ENCODE data around the gene NSMF.

Gene NSMF

DNA sequence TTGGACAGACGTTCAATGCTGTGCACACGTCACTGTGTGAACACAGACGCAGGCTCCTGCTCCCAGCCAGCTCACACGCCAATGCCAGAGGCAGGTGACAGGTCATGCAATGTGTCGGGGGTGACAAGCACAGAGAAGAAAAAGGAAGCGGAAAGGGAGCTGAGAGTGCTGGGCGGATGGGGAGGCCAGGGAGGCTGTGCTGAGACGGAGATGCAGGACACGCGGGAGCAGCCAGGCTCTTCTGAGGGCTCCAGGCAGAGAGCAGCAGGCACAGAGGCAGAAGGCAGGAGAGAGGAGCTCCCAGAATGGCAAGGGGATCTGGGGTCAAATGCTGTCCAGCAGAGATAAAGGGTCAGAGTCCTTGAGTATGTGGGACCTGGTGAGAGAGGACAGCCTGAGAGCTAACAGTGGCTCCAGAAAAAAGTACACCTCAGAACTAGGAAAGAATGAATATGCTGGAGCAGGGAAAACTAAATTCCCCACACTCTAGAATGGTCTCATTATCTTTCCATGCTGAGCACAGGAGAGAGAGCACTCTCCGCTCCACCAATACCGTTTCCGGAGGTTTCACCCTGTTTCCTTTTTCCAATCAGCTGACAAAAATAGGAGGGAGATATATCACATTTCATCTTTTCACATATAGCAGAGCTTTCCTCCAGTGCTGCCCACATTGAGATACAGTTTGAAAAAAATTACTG is 32.8 kb upstream of the NSMF start:
- DNase-seq: no peak

DNA sequence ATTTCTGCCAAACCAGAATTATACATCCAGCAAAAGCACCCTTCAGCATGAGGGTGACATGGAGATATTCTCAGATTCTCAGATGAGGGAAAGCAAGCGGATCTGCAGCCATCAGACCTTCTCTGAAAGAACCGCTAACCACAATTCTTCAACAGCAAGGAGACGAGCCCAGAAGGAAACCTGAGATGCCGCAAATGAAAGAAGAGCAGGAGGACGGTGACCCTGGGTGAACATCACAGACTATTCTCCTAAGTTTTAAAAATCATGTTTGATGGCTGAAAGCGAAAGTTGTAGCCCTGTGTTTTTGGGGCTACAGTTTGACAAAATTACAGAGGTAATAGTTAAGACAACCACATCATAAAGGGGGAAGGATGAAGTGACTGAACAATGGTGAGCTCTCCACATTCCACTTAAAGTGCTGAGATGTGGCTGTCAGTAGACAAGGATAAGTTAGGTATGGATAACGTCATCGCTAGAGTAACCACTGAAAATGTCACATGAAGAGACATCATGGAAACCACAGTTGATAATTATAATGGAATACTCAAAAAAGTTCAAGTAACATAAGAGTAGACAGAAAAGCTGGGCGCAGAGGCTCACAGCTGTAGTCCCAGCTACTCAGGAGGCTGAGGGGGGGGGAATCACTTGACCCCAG is 31.5 kb upstream of the NSMF start:
- DNase-seq: no peak

DNA sequence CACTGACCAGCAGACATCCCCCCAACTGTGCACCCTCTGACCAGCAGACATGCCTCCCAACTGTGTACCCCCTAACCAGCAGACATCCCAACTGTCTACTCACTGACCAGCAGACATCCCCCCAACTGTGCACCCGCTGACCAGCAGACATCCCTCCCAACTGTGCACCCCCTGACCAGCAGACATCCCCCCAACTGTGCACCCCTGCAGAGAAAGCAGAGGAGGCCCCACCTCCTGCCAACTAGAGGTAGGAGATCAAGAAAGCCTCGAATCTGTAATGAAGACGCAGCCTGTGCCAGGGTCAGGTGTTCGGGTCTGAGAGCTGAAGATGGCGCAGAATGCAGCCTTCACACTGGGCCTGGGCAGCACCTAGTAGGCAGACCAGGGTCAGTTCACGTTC is 29.8 kb upstream of the NSMF start:
- no peak for DNase-seq

DNA sequence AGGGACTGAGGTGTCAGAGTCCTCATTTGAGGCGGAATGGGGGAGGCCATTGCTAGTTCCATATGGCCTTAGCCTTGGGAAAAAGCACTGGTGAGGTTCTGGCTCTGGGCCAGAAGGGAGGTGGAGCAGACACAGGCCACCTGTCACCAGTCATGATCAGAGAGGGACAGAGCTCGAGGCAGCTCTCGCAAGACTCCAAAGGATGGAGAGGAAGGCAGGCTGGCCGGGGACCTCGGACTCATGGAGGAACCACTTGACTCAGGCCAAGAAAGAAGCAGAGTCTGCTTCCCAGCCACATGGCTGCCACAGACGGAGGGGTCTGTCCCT is 29.2 kb upstream of the NSMF start:
- no peak for DNase-seq

DNA sequence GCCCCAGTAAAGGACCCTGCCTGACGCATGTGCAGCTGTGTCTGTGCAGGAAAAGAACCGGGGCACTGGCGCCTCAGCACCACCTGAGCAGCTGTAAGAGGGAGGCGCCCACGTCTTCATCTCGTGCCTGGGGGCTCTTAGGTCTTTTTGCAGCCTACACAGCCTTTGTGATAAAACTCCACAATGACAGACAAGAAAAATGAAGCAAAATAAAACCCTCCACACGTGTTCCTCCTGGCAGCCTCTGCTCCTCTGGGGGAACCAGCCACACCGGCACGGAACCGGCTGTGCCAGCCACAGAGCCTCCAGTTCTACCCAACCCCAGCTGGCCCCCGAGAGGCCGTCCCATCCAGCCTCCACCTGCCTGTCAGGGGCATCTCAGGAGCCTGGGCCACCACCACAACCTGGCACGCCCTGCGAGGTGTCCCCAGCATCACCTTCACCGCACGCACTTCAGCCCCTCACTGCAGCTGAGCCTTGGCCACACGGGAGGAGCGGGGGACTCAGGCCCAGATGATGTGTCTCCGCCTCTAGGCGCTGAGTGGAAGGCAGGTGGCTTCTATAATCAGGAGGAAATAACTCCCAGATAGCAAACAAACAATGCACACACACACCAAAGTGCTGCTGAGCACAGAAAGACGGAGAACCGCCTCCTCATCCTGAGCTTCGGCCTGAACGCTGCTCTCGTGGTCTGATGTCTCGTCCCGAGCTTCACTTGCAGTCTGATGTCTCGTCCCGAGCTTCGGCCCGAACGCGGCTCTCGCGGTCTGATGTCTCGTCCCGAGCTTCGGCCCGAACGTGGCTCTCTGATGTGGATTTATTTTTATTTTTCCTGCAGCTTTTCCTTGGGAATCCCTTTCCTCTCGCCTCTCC is 28.6 kb upstream of the NSMF start:
- no peak for DNase-seq

DNA sequence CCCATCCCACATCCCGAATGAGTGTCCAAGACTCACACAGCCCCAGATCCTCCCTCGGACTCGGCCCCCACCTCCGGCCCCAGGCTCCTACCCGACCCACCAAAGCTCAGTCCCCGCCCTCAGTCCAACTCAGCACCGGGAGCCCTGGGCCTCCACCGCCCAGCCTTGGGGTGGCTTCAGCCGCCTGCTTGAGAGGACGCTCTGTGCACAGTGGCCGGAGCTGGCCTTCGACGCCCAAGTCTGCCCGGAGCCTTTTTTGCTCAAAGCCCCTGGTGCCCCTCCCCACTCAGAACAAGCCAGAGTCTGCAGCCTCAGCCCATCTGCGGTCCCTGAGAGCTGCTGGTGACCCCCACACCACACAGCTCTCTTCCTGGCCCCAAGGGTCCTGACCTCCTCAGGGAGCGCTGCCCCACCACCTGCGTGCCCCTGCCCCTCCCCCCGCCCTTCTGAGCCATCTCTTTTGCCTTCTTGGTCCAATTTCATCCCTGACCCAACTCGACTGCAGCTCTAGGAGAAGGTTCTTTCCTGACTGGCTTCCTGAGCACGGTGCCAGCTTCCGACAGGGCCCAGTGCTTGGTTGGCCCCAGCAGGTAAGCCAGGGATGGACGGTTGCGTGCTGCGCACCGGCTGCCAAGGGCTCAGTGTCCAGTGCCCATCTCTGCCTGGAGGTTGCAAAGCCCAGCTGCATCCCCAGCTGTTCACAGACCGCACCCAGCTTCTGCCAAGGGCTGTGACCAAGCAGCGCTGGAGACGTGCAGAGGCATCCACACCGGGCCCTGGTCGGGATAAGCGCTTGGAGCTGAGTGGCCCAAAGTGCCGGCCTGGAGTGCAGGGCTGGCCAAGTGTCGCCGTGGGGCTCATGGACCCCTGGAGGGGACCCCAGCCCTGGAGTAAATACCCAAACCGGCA is 27.7 kb upstream of the NSMF start:
- no peak for DNase-seq

DNA sequence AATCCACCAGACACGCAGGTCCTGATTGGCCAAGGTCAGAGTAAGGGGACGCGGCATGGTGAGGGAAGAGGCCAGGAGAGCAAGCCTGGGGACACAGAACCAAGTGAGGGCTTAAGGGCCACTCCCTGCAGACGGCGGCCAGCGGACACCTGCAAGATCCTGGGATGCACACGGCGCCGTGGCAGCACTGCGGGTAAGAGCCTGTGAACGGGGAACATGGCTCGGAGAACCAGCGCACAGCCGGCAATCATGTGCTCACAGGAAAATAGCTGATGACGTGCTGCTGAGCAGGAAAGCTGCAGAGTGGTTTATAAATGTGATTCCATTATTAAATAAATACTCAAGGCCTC is 27.0 kb upstream of the NSMF start:
- no peak for DNase-seq

DNA sequence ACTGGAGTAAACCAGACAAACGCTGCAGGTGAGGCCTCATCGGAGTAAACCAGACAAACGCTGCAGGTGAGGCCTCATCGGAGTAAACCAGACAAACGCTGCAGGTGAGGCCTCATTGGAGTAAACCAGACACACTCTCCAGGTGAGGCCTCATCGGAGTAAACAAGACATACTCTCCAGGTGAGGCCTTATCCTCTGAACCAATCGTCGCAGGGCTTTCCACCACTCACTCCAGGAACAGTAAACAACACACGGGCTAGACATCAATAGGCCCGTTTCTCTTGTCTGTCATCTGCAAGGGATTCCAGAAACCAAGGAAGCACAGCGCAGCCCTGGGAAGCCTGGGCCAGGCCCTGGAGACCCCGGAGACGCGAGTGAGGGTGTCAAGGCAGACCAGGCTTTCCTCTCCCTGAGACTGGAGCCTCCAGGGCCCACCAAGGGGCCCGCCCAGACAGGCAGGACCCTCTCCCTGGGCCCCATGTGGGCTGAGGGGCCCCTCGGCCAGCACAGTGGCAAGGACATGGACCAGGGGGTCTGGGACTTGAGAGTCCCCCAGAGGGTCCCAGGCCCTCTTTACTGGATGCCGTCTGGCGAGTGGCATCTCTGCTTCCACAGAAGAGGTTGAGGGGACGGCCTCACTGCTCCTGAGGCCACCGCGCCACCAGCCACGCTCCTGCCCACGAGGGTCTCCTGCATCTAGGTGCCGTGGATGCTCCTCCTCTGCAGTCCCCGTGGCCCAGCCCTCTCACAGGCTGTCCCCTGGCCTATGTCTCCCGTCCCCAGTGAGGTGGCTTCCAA is 26.4 kb upstream of the NSMF start:
- no peak for DNase-seq

DNA sequence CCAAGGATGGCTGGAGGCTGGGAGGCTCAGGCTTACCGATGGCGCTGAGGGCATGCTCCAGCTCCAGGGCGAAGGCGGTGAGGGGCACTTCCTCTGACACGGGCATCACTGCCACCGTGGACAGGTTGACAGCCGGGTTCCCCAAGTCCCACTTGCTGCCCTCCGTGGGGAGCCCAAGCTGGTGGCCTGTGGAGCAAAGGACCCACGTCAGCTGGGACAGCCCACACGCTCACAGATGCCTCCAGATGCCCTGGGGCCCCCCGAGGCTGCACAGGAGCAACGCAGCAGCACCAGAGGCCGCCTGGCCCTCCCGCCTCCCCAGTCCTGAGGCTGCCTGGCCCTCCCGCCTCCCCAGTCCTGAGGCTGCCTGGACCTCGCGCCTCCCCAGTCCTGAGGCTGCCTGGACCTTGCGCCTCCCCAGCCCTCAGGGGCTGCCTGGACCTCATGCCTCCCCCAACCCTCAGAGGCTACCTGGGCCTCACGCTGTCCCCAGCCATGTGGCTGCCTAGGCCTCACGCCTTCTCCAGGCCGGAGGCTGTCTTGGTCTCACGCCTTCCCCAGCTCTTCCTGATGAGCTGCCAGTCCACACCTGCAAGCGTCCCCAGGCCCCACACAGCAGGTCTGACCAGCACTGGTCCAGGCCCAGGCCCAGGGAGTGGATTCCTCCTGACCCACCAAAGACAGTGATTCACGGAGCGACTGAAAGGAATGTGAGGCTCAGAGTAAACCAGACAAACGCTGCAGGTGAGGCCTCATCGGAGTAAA is 25.6 kb upstream of the NSMF start:
- no peak for DNase-seq

DNA sequence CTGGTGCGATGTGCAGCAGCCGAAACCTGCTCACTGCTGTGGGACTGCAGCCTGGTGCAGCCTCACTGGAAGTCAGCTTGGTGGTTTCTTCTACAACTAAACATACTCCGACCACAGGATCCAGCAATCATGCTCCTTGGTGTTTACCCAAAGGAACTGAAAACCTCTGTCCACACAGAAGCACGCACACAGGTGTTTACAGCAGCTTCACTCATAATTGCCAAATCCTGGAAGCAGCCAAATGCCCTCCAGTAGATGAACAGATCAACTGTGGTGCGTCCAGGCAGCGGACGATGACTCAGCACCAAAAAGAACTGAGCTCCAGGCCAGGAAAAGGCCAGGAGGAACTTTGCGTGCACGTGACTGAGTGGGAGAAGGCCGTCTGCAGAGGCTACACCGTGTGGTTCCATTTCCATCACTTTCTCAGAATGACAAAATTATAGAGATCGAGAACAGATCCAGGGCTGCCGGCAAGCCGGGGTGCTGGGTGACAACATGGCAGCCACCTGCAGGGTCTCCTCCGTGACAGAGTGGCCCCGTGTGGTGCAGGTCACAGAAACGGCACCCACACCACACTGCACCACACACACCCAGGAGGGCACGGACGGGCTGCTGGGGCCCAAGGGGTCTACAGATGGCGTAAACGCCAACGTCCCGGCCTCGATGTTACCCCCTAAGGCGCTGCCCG is 23.1 kb upstream of the NSMF start:
- DNase-seq: no peak

DNA sequence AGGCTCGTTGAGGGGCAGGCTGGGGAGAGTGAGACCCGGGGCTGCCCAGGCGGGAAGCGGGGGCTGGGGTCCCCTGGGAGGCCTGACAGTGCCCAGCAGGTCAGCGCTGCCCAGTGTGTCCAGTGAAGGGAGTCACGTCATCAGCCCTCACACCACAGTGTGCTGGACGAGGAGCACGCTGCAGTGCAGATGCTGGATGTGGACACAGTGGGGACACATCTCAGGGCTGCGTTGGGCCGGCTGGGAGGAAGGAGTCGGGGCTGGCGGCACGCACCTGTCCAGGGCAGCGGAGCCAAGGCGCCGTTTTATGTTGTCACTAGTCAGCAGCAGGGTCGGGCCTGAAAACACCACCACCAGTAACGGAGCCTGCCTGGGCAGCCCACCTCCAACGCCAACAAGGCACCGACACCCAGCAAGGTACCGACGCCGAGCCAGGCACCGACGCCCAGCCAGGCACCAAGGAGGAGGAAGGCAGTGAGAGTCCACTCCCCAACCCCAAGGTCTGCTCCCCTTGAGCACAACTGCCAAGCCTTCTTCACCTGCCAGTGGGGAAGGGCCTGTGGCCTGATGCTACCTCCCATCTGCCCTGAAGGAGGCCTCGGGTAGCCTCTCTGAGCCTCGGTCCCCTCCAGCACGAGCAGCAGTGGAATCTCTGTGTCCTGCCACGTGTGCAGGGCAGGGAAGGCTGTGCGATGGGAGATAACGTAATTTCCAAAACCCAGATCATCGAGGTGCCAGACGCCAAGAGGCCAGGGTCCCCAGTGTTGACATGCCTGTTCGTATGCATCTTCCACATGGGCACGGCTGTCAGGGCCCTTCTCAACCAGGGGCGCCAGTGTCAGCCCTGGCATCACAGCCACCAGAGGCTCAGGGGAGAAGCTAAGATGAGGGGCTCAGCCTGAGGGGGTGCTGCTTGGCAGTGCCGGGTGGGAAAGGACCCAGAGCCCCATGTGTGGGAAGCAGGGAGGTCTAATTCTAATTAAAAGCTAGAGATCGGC is 21.9 kb upstream of the NSMF start:
- no peak for DNase-seq

DNA sequence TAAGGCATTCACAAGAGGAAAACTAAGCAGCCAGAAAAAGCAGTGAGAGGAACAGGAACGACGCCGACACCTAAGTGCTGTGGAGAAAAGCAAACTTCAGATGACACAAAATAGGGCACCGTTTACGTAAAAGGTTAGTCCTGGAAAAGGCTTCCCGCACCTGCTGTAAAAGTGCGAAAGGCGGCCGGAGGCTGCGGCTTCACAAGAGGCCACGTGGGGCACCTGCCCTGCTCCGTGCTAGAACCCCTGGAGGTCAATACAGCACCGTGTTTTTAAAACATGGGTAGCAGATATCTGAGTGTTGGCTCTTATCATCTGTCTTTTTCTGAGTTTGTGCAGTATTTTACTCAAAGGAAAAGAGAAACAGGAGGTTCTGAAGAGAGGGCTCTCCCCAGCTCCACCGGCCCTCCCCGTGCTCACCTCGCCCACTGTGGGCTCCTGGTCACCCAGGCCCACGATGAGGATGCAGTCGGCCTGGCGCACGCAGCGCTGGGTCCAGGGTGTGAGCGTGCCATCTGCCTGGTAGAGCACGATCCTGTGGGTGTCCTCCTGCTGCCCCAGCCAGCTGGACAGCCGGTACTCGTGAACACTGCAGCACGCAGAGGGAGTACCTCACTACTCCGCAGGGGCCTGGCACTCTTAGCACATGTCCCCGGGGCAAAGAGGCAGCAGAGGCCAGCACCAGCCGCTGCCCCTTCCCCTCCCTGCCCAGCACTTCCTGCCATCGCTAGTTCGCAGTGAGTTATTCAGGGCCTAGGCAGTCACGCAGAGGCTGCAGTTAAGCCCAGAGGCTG is 21.0 kb upstream of the NSMF start:
- DNase-seq: no peak

DNA sequence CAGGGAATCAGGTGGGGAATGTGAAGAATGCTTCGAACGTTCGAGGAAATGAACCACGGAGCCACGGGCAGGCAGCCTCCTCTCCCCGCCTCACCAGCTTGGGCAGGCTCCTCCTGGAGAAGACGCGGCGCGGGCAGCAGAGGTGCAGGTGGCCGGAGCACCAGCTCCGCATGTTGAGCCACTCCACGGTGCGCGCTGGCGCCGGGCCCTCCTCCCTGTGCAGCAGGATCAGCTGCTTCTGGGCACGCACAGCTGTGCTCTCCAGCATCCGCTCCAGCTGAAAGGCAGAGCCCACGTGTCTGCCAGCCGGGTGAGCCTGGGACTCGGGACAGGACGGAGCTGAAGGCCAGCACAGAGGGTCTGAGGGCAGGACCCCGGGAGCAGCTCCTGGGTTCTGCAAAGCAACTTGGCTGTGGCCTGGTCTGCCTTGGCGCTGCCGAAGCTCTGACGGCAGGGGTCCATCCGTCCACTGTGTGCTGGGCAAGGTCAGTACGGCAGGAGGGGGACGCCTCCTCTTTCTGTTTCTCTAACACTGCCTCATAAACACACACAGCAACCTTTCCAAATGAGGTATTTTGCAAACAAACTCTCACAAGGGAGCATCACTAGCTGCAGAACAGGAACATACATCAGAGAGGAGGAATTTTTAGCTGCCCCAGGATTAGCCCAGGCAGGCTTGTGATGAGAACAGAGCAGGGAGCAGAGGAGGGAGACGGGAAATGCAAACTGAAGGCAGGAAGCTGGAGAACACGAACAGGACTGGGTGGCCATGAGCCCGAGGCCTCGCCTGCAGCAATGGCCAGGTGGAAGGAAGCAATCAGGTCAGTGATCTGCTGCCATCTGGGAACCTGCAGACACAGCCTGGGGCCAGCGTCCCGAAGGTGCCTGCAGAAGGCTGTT is 20.1 kb upstream of the NSMF start:
- DNase-seq: peak; percentile 28

DNA sequence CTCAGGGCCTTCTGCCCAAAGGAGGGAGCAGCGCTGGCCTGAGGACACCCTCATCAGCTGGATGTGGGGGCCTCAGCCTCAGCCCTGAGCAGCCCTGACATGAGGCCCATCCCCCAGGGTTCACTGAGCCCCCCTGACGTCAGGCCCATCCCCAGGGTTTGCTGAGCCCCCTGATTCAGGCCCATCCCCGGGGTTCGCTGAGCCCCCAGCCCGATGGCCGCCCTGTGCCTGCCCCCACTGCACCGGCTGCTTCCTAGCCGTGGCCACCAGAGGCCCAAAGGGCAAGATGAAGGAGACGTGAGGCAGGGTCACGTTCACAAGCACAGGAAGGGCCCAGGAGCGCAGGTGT is 19.5 kb upstream of the NSMF start:
- no peak for DNase-seq

DNA sequence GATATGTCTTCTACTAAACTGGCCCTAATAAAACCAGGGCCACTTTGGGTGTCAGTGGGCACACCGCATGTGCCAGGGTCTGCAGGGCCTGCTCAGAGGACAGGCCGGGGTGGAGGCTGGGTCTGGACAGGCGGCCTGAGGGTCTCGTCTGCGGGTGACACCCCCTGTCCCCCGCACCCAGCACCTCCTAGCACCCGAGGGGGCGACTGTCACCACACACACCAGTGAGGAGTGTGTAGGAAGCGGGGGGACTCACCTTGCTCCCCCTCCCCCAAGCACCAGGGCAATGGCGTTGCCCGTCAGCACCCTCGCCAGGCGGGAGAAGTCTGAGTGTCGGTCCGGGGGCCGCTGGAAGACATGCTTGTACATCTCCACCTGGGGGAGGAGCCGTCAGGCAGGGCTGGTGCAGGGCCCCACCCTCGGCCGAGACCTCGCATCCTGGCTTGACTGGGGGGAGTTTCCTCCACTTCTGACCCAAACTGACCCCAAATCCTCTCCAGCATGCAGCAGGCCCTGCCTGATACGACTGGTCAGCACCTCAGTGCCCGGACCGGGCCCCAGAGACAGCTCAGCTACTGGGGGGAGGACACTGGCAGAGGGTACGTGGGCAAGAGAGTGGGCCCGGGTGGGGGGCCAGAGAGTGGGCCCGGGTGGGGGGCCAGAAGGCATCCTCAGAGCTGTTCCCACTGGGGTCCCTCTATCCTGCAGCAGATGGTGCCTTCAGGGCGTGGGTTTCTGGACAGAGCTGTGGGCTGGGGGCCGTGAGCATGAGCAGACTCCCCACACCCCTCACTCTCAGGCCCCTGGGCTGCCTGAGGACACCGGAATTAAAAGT is 18.9 kb upstream of the NSMF start:
- no peak for DNase-seq

DNA sequence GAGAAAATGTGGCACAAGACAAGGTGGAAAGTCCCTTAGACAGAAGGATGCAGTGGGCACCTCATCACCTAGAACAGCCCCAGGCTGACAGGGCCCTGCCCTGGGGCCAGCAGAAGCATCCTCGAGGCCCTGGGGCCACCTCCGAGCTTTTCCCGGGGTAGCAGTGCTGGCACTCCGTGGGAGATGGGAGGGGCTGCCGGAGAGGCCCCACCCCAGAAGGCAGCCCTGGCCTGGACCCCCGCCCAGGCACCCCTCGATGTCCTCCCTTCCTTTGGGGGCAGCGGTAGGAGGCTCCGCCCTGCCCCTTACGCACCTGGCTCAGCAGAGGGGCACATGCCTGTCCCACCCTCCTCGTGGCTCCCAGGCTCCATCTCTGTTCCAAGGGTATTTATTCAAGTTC is 17.7 kb upstream of the NSMF start:
- no peak for DNase-seq

DNA sequence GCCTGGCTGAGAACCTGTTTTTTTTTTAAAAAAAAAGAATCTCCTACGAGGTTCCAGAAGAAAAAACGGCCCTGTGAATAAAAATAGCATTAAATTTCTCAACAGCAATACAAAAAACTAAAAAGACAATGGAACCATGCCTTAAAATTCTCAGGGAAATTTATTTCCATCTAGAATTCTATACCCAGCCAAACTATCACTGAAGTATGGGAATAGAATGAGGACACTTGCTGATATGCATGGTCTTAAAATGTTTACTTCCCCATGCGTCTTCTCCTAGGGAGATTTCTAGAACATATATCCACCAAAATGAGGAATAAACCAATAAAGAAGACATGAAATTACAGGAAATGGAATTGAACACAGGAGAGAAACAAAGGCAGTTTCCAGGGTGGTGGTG is 16.5 kb upstream of the NSMF start:
- no peak for DNase-seq

All from left hindlimb (tissue), 1 donor.